Urinary bladder (tissue), 4 donors: ENCODE data around the gene LMNA. TPM values are rescaled to one million over a fixed set of nuclear protein-coding genes. Genes with fewer than 3 reads are reported as not detected.

Experiments used
- DNase-seq: peaks from one replicate; pipeline ENCODE4 v3.0.0-alpha.2; 2015; ENCODE audit errors: extremely low spot score
- H3K27ac ChIP-seq: one replicate; pipeline ENCODE4 v1.5.1; 2013; ENCODE audit warnings: low read depth, mild to moderate bottlenecking, moderate library complexity
- H3K36me3 ChIP-seq: one replicate; pipeline ENCODE4 v1.6.1; 2013; ENCODE audit warnings: mild to moderate bottlenecking, moderate library complexity; ENCODE audit not compliant: insufficient read depth
- H3K4me1 ChIP-seq: one replicate; pipeline ENCODE4 v1.6.1; 2013; ENCODE audit warnings: mild to moderate bottlenecking, moderate library complexity; ENCODE audit not compliant: insufficient read depth
- H3K4me3 ChIP-seq: one replicate; pipeline ENCODE4 v1.5.1; 2013; ENCODE audit warnings: low read depth, low read length
- WGBS: extraction: QIAGEN DNeasy Blood & Tissue Kit; methylation state at CpG from one replicate; pipeline ENCODE4 v1.1.7; 2013; 5-methylcytosine and 5-hydroxymethylcytosine counted together
- polyA plus RNA-seq: library from polyadenylated mRNA; stranded (reverse); fragments of 200-250 nt; gene quantifications from one replicate; pipeline ENCODE4 v1.2.3, GENCODE V29; 2013
- total RNA-seq: library from RNA; depleted of rRNA; stranded (reverse); fragments of >200 nt; gene quantifications from one replicate; pipeline ENCODE4 v1.2.3, GENCODE V29; 2014
- donor health status: healthy with polysubstance abuse.
- donor health status: healthy.

Gene LMNA
- total and polyA plus RNA-seq, 2 donors, result 224 to 306 TPM

- peak; percentile 86 for DNase-seq
- H3K4me1 ChIP-seq, result peaks cover 2% of the 10 kb centered on the region
- H3K27ac ChIP-seq, result peak overlapping the region; percentile 98
- no peak overlapping the region for H3K4me3 ChIP-seq
- H3K36me3 ChIP-seq, result no peaks in the 10 kb centered on the region
- 10% methylated on average over 11 of the region's 11 CpGs for WGBS
Measured at GRCh38 chr1:156126043-156126629, 11.6 kb downstream of the LMNA start.

DNA sequence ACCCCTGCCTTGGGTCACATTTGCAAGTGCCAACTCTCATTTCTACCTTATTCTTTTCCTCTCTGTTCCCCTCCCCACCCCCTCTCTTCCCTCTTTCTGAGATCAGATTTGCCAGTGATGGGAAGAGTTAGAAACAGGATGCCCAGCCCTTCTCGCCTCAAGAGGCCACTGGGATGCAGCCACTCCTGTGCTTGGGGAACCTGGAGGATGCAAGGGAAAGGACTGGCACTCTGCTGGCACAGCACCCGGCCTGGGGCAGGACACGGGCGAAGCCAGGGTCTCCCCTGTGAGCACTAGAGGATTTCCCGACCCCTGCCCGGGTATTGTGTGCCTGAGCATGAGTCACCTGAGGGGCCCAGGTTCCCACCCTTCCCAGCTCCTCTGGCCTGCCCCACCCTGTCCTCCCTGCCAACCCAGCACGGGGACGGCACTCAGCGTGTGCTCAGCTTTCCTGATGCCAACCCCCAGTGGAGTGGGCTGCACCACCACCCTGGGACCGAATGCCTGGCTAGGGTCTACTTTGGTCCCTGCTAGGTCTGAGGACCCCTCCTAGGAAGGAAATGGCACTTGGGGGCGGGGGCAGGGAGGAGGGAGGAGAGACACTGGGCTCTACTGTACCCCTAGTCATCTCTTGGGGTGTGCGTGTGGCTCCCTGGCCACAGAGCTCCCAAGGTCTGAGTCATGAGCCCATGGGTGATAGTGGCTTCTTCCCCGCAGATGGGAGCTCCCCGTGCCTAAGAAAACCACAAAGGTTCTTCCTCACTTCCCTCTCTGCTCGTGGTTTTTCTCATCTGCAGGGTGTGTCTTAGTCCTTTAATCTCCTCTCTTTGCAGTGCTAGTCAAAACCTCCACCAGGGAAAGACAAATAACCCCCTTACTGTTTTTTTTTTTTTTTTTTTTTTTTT is 12.4 kb downstream of the LMNA start:
- Histone ChIP-seq H3K36me3 (no peaks in the 10 kb centered on the region), H3K4me3 (no peak overlapping the region), H3K4me1 (peaks cover 2% of the 10 kb centered on the region), H3K27ac (peak overlapping the region; percentile 88)
- 14% methylated on average over 15 of the region's 15 CpGs for WGBS
- DNase-seq, result no peak

DNA sequence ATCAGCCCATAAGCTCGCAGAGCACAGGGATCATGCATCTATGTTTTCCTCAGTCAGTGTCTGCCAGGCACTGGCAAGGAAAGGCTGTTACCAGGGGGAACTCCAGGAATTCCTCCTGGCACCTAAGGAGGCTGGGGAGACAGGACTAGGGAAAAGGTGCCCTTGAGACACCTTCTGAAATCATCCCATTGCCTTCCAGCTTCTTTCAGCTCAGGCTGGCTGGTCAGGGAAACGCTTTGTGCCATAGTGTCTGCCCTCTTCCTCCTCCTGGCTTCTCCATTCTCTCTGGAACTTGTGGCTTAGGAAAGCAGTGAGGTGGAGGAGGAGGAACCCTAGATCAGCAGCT is 13.8 kb downstream of the LMNA start:
- Histone ChIP-seq H3K4me3 (no peak overlapping the region), H3K27ac (peak overlapping the region; percentile 63), H3K36me3 (no peaks in the 10 kb centered on the region), H3K4me1 (peaks cover 2% of the 10 kb centered on the region)
- WGBS, result 19% methylated on average over 2 of the region's 2 CpGs
- DNase-seq, result no peak

- Histone ChIP-seq H3K4me1 (peaks cover 2% of the 10 kb centered on the region), H3K4me3 (no peak overlapping the region), H3K27ac (peak overlapping the region; percentile 80), H3K36me3 (no peaks in the 10 kb centered on the region)
- 5% methylated on average over 8 of the region's 8 CpGs for WGBS
- no peak for DNase-seq
Measured at GRCh38 chr1:156128654-156129597, 14.4 kb downstream of the LMNA start.

DNA sequence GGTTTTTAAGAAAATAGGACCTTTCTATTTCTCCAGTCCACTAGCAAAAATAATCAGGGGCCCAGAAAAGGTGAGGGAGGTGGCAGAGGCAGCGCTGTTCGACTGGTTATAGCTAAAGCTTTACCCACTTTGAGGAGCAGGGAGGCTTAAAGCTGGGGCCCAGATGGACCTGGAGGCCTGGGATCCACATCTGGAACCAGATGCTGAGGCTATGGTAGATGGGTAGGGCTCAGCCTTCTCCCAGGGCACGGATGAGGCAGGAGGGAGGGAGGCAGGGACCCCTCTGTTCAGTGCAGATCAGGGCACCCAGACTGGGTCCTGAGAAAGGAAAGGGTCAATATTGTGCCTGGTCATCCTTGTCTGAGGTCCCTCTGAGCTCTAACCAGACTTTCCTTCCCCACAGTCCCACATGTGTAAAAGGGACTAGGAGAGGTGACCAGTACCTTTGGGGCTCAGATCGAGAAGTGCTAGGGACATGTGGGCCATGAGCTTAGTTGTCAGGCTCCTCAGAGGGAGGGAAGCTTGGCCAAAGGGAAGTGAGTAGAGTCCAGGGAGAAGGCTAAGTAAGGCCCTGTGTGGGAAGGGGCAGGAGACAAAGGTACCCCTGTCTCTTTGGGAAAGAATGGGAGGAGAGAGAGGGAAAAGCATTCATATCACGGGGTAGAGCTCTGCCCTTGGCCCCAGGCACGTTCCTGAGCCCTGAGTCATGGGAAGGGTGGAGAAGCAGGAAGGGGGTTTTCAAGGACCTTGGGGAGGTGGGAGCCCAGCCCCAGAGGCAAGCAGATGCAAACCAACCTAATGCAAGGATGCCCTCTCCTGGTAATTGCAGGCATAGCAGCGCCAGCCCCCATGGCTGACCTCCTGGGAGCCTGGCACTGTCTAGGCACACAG is 15.4 kb downstream of the LMNA start:
- Histone ChIP-seq H3K4me1 (peaks cover 1% of the 10 kb centered on the region), H3K27ac (peak overlapping the region; percentile 80), H3K36me3 (peaks cover 3% of the 10 kb centered on the region), H3K4me3 (no peak overlapping the region)
- 14% methylated on average over 7 of the region's 7 CpGs for WGBS
- DNase-seq, result no peak

DNA sequence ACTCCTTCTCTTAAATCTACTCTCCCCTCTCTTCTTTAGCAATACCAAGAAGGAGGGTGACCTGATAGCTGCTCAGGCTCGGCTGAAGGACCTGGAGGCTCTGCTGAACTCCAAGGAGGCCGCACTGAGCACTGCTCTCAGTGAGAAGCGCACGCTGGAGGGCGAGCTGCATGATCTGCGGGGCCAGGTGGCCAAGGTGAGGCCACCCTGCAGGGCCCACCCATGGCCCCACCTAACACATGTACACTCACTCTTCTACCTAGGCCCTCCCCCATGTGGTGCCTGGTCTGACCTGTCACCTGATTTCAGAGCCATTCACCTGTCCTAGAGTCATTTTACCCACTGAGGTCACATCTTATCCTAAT is 16.0 kb downstream of the LMNA start:
- no peak overlapping the region for H3K4me3 ChIP-seq
- H3K36me3 ChIP-seq, result peaks cover 6% of the 10 kb centered on the region
- 79% methylated on average over 6 of the region's 6 CpGs for WGBS
- H3K4me1 ChIP-seq, result no peaks in the 10 kb centered on the region
- no peak for DNase-seq
- peak overlapping the region; percentile 28 for H3K27ac ChIP-seq

GRCh38 chr1:156134716-156135435 is 20.4 kb downstream of the LMNA start:
- no peaks in the 10 kb centered on the region for H3K4me1 ChIP-seq

GRCh38 chr1:156135930-156136871 is 21.7 kb downstream of the LMNA start:
- DNase-seq, result no peak
- 89% methylated on average over 34 of the region's 34 CpGs for WGBS
- Histone ChIP-seq H3K4me1 (no peaks in the 10 kb centered on the region), H3K27ac (no peak overlapping the region), H3K4me3 (no peak overlapping the region), H3K36me3 (peaks cover 17% of the 10 kb centered on the region)

More at GRCh38 chr1:156134716-156135435, 20.4 kb downstream of the LMNA start:
- Histone ChIP-seq H3K4me3 (no peak overlapping the region), H3K27ac (no peak overlapping the region), H3K36me3 (peaks cover 17% of the 10 kb centered on the region)
- no peak for DNase-seq
- 86% methylated on average over 18 of the region's 18 CpGs for WGBS

DNA sequence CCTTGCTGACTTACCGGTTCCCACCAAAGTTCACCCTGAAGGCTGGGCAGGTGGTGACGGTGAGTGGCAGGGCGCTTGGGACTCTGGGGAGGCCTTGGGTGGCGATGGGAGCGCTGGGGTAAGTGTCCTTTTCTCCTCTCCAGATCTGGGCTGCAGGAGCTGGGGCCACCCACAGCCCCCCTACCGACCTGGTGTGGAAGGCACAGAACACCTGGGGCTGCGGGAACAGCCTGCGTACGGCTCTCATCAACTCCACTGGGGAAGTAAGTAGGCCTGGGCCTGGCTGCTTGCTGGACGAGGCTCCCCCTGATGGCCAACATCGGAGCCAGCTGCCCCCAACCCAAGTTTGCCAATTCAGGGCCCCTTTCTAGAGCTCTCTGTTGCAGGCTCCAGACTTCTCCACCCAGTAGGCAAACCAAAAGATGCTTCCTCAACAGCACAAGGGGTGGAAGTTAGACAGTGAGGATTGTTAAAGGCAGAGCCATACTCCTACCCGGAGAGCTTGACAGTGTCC is 22.5 kb downstream of the LMNA start:
- no peak overlapping the region for H3K4me3 ChIP-seq
- no peaks in the 10 kb centered on the region for H3K4me1 ChIP-seq
- no peak overlapping the region for H3K27ac ChIP-seq
- H3K36me3 ChIP-seq, result peaks cover 17% of the 10 kb centered on the region
- no peak for DNase-seq
- 71% methylated on average over 12 of the region's 12 CpGs for WGBS

DNA sequence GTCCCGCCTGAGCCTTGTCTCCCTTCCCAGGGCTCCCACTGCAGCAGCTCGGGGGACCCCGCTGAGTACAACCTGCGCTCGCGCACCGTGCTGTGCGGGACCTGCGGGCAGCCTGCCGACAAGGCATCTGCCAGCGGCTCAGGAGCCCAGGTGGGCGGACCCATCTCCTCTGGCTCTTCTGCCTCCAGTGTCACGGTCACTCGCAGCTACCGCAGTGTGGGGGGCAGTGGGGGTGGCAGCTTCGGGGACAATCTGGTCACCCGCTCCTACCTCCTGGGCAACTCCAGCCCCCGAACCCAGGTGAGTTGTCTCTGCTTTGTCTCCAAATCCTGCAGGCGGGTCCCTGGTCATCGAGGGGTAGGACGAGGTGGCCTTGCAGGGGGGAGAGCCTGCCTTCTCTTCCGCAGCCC is 24.0 kb downstream of the LMNA start:
- Histone ChIP-seq H3K4me1 (no peaks in the 10 kb centered on the region), H3K4me3 (no peak overlapping the region), H3K36me3 (peaks cover 17% of the 10 kb centered on the region), H3K27ac (no peak overlapping the region)
- 89% methylated on average over 22 of the region's 22 CpGs for WGBS
- no peak for DNase-seq

DNA sequence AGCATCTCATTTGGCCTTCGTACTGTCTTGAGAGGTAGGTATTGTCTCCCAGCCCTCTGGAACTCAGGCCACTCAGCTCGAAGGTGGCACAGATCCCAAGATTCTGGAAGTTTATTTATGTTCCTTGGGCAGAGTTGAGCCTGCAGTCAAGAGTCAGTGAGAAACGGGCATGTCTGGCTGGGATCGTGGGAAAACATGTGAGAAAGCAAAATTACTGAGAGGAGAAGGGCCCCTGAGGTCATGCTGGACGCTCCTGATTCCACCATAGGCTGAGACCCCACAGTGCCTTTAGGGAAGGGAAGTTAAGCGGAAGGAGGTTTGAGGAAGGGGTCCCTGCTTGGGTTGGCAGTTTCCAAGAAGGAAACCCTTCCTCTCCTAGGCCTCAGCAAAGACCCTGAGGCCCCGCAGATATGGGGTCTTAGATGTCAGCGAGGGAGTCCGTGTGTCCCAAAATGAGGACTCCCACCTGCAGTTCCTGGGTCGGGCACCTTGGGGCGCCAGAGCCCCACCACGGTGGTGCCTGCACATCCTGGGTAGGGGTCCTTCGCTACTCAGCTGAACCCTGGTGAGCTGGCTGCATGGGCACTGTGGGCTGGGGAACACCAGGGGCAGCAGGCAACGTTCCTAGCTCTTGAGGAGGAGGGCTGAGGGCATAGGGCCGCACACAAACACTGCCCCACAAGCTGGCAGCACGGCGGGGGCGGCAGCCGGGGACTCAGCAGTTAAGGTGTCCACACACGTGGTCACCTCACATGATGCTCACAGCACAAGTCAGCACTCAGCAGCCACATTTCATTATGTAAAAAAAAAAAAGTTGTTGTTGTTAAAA is 26.6 kb downstream of the LMNA start:
- Histone ChIP-seq H3K4me3 (no peak overlapping the region), H3K27ac (no peak overlapping the region), H3K36me3 (peaks cover 9% of the 10 kb centered on the region), H3K4me1 (no peaks in the 10 kb centered on the region)
- DNase-seq, result no peak
- WGBS, result 37% methylated on average over 20 of the region's 20 CpGs
